Neural cell (in vitro differentiated cells): ENCODE results near the gene CLCN4. TPM values are rescaled to one million over a fixed set of nuclear protein-coding genes. Genes with fewer than 3 reads are reported as not detected.

Source experiments
- H2AFZ ChIP-seq: fragments of 200-600, 300-800 bp; sonication (generic), shearing (Covaris generic); 2 replicates; pipeline ENCODE4 v1.6.0; 2014; ENCODE audit warnings: low read depth, mild to moderate bottlenecking, antibody characterized with exemption, low read length, moderate library complexity
- H3F3A ChIP-seq: fragments of 200-600 bp; shearing (Covaris generic); 2 replicates; pipeline ENCODE4 v1.6.1; 2016; ENCODE audit warnings: mild to moderate bottlenecking, moderate library complexity, mixed read lengths, antibody characterized with exemption, low read length; ENCODE audit not compliant: insufficient read depth, poor library complexity, severe bottlenecking
- H3K27ac ChIP-seq: fragments of 200-600, 300-800 bp; sonication (generic), shearing (Covaris generic); 2 replicates; pipeline ENCODE4 v1.5.1; 2014; ENCODE audit warnings: mild to moderate bottlenecking, low read length, moderate library complexity
- H3K27me3 ChIP-seq: fragments of 300-800, 200-600 bp; sonication (generic), shearing (Covaris generic); 2 replicates; pipeline ENCODE4 v1.6.0; 2014; ENCODE audit warnings: mild to moderate bottlenecking, low read depth, low read length, moderate library complexity; ENCODE audit not compliant: insufficient read depth
- H3K36me3 ChIP-seq: fragments of 300-800, 200-600 bp; sonication (generic), shearing (Covaris generic); 2 replicates; pipeline ENCODE4 v1.5.1; 2014; ENCODE audit warnings: mild to moderate bottlenecking, antibody characterized with exemption, low read length, moderate library complexity; ENCODE audit not compliant: insufficient read depth
- H3K4me2 ChIP-seq: fragments of 300-800, 200-600 bp; sonication (generic), shearing (Covaris generic); 2 replicates; pipeline ENCODE4 v1.6.0; 2014; ENCODE audit warnings: mild to moderate bottlenecking, low read length
- H3K4me3 ChIP-seq: fragments of 300-800, 200-600 bp; sonication (generic), shearing (Covaris generic); 2 replicates; pipeline ENCODE4 v1.5.1; 2014; ENCODE audit warnings: mild to moderate bottlenecking, low read length, moderate library complexity
- H3K79me2 ChIP-seq: fragments of 200-600 bp; shearing (Covaris generic); replicated peaks from 2 replicates; pipeline ENCODE4 v1.6.0; 2014; ENCODE audit warnings: mild to moderate bottlenecking, low read length, moderate library complexity; ENCODE audit not compliant: insufficient read depth
- H3K9ac ChIP-seq: fragments of 300-800, 200-600 bp; sonication (generic), shearing (Covaris generic); 2 replicates; pipeline ENCODE4 v1.6.1; 2016; ENCODE audit warnings: mild to moderate bottlenecking, low read length, mixed read lengths
- H3K9me2 ChIP-seq: fragments of 200-600 bp; shearing (Covaris generic); 2 replicates; pipeline ENCODE4 v1.6.1; 2016; ENCODE audit warnings: mild to moderate bottlenecking, low read length, mixed read lengths; ENCODE audit not compliant: insufficient read depth
- H3K9me3 ChIP-seq: fragments of 200-600, 300-800 bp; sonication (generic), shearing (Covaris generic); 2 replicates; pipeline ENCODE4 v1.6.1; 2016; ENCODE audit warnings: mild to moderate bottlenecking, mixed run types, low read length, moderate library complexity, mixed read lengths
- H4K20me1 ChIP-seq: fragments of 200-600 bp; shearing (Covaris generic); 2 replicates; pipeline ENCODE4 v1.6.1; 2016; ENCODE audit warnings: mild to moderate bottlenecking, mixed run types; ENCODE audit not compliant: insufficient read depth
- CTCF ChIP-seq: fragments of 450-650 bp; IDR thresholded peaks from 2 replicates; pipeline ENCODE4 v1.5.1; 2014; ENCODE audit warnings: antibody characterized with exemption, mild to moderate bottlenecking, moderate library complexity; ENCODE audit not compliant: poor library complexity, severe bottlenecking
- EP300 ChIP-seq: fragments of 450-650 bp; conservative IDR thresholded peaks from 2 replicates; pipeline ENCODE4 v1.6.1; 2014; ENCODE audit warnings: antibody characterized with exemption, mild to moderate bottlenecking, moderate library complexity; ENCODE audit not compliant: poor library complexity, severe bottlenecking
- EZH2 ChIP-seq: fragments of 200-600, 300-800 bp; shearing (Covaris generic), sonication (generic); IDR thresholded peaks from 2 replicates; pipeline ENCODE4 v1.6.1; 2014; ENCODE audit warnings: antibody characterized with exemption, low read length, borderline replicate concordance, mild to moderate bottlenecking; ENCODE audit not compliant: insufficient read depth, poor library complexity, severe bottlenecking
- MXI1 ChIP-seq: fragments of 450-650 bp; conservative IDR thresholded peaks from 2 replicates; pipeline ENCODE4 v1.6.1; 2014; ENCODE audit warnings: antibody characterized with exemption, mild to moderate bottlenecking; ENCODE audit not compliant: poor library complexity, severe bottlenecking
- POLR2AphosphoS5 ChIP-seq: IDR thresholded peaks from 2 replicates; pipeline ENCODE4 v1.6.1; 2012
- RAD21 ChIP-seq: fragments of 450-650 bp; conservative IDR thresholded peaks from 2 replicates; pipeline ENCODE4 v1.6.1; 2014; ENCODE audit warnings: antibody characterized with exemption, mild to moderate bottlenecking, moderate library complexity
- REST ChIP-seq: IDR thresholded peaks from 2 replicates; pipeline ENCODE4 v1.6.1; 2012; ENCODE audit warnings: borderline replicate concordance
- SMC3 ChIP-seq: fragments of 450-650 bp; conservative IDR thresholded peaks from 2 replicates; pipeline ENCODE4 v1.6.1; 2014; ENCODE audit warnings: antibody characterized with exemption, mild to moderate bottlenecking, moderate library complexity; ENCODE audit not compliant: poor library complexity
- TAF1 ChIP-seq: IDR thresholded peaks from 2 replicates; pipeline ENCODE4 v1.6.1; 2012; ENCODE audit warnings: low read depth
- polyA plus RNA-seq: library from polyadenylated mRNA; depleted of rRNA; stranded (reverse); fragments of >200 nt; gene quantifications from 2 replicates; pipeline ENCODE4 v1.2.3, GENCODE V29; 2014

CLCN4 gene
- polyA plus RNA-seq, 1 donor from 2014 or later: 21.4 TPM

GRCh38 chrX:10110984-10111363 is 45.8 kb upstream of the CLCN4 start:
- H3K4me2 ChIP-seq: no peak overlapping the region
- no peaks in the 10 kb centered on the region for H4K20me1 ChIP-seq
- TF ChIP-seq TAF1 (no peak), CTCF (no peak), EZH2 (no peak), RAD21 (no peak), EP300 (no peak)
- H3K36me3 ChIP-seq: no peaks in the 10 kb centered on the region
- H3K27me3 ChIP-seq: no peaks in the 10 kb centered on the region
- H3K9me3 ChIP-seq: no peaks in the 10 kb centered on the region
- H3K4me3 ChIP-seq: no peak overlapping the region
- H3K79me2 ChIP-seq: no peaks in the 10 kb centered on the region
- no peaks in the 10 kb centered on the region for H3K9me2 ChIP-seq
- no peak overlapping the region for H2AFZ ChIP-seq
- H3K9ac ChIP-seq: no peak overlapping the region
- no peak overlapping the region for H3K27ac ChIP-seq
- no peaks in the 10 kb centered on the region for H3F3A ChIP-seq

GRCh38 chrX:10111364-10112148 is 45.2 kb upstream of the CLCN4 start:
- Histone ChIP-seq H3K36me3 (no peaks in the 10 kb centered on the region), H2AFZ (no peak overlapping the region), H3K9ac (no peak overlapping the region), H3K4me3 (no peak overlapping the region), H3K9me2 (no peaks in the 10 kb centered on the region), H4K20me1 (no peaks in the 10 kb centered on the region), H3K27me3 (no peaks in the 10 kb centered on the region), H3K27ac (no peak overlapping the region), H3F3A (no peaks in the 10 kb centered on the region), H3K79me2 (no peaks in the 10 kb centered on the region), H3K9me3 (no peaks in the 10 kb centered on the region), H3K4me2 (no peak overlapping the region)
- TF ChIP-seq EZH2: no peak
- TF ChIP-seq SMC3: no peak
- no peak for TF ChIP-seq MXI1
- TF ChIP-seq POLR2AphosphoS5: no peak

- Histone ChIP-seq H3K79me2 (no peaks in the 10 kb centered on the region), H3K9me3 (no peaks in the 10 kb centered on the region), H2AFZ (no peak overlapping the region), H3K9ac (no peak overlapping the region), H3K27ac (no peak overlapping the region), H3K4me3 (no peak overlapping the region), H3F3A (no peaks in the 10 kb centered on the region), H3K36me3 (no peaks in the 10 kb centered on the region), H3K9me2 (no peaks in the 10 kb centered on the region), H4K20me1 (no peaks in the 10 kb centered on the region), H3K4me2 (no peak overlapping the region), H3K27me3 (no peaks in the 10 kb centered on the region)
- TF ChIP-seq CTCF (no peak), SMC3 (no peak), REST (no peak), TAF1 (no peak), EP300 (no peak), MXI1 (no peak), RAD21 (no peak), EZH2 (no peak), POLR2AphosphoS5 (no peak)
Observed at GRCh38 chrX:10112510-10112909, 44.3 kb upstream of the CLCN4 start.
